Measurements from ENCODE around the gene RPS19BP1. TPM values are rescaled to one million over a fixed set of nuclear protein-coding genes. Genes with fewer than 3 reads are reported as not detected.

The RPS19BP1 gene
- total and polyA plus RNA-seq, 2 of the 8 experiments (the other 6 are each of a cell fraction or from before 2014, with no cell fraction given) = 77.9 to 97.9 TPM

GRCh38 chr22:39577900-39578299, 45.4 kb upstream of the RPS19BP1 start:
- Histone ChIP-seq H3K4me3 (ENCODE audit: extremely low read depth in 1 of 4, insufficient read depth in 2 of 4, low read depth in 3 of 4, low read length in 4 of 4) (no peak overlapping the region), H3K79me1 (ENCODE audit: low read depth, low read length) (no peaks in the 10 kb centered on the region), H3K79me2 (ENCODE audit: control insufficient read depth in 1 of 2, insufficient read depth in 2 of 2, low read length in 2 of 2) (no peaks in the 10 kb centered on the region), H2BK5ac (ENCODE audit: low read depth, low read length) (no peak overlapping the region), H3K9me3 (ENCODE audit: insufficient read depth in 2 of 2, low read depth in 1 of 2, low read length in 1 of 2) (no peaks in the 10 kb centered on the region), H2BK120ac (replicated peaks; ENCODE audit: low read depth, low read length) (no peak overlapping the region), H3K4ac (replicated peaks; ENCODE audit: insufficient read length, low read depth, low read length) (no peak overlapping the region), H3K23ac (ENCODE audit: insufficient read length) (no peak overlapping the region), H4K8ac (ENCODE audit: extremely low read depth, insufficient read depth, low read length) (no peak overlapping the region), H3K23me2 (ENCODE audit: low read depth, low read length) (peaks cover 5% of the 10 kb centered on the region; the same call in 1 of the 2 replicates), H2AK5ac (ENCODE audit: low read depth, low read length) (no peak overlapping the region), H3K36me3 (ENCODE audit: control insufficient read depth in 2 of 4, insufficient read depth in 4 of 4, low read length in 3 of 4) (no peaks in the 10 kb centered on the region), H2AFZ (ENCODE audit: low read length) (no peak overlapping the region), H3K4me2 (ENCODE audit: insufficient read depth in 1 of 2, low read depth in 2 of 2, low read length in 2 of 2) (no peak overlapping the region), H2BK20ac (ENCODE audit: low read length) (no peak overlapping the region), H3K56ac (replicated peaks; ENCODE audit: insufficient read length, low read depth, low read length) (no peak overlapping the region), H3K14ac (ENCODE audit: insufficient read length) (no peak overlapping the region), H3K9ac (replicated peaks in 1 of 4; ENCODE audit: extremely low read depth in 1 of 4, low read depth in 3 of 4, low read length in 3 of 4) (no peak overlapping the region), H2BK15ac (ENCODE audit: low read length) (no peak overlapping the region), H4K91ac (replicated peaks; ENCODE audit: insufficient read length, low read length) (no peak overlapping the region), H4K20me1 (replicated peaks in 1 of 2; ENCODE audit: control insufficient read depth in 1 of 2, insufficient read depth in 2 of 2, low read length in 2 of 2) (peaks cover 0 to under 1% of the 10 kb centered on the region in 2 experiments), H3K27me3 (replicated peaks in 1 of 4; ENCODE audit: control insufficient read depth in 3 of 4, extremely low read depth in 1 of 4, insufficient read depth in 3 of 4, low read length in 3 of 4) (peaks cover 0 to 2% (median 0%) of the 10 kb centered on the region in 4 experiments; a peak in 1 of 7 replicates), H4K5ac (ENCODE audit: insufficient read length, low read depth, low read length) (no peak overlapping the region), H2BK12ac (ENCODE audit: low read depth, low read length) (no peak overlapping the region), H3K18ac (ENCODE audit: extremely low read depth, low read length) (no peak overlapping the region), H3K27ac (ENCODE audit: low read depth, low read length) (no peak overlapping the region), H3K4me1 (replicated peaks in 1 of 4; ENCODE audit: control insufficient read depth in 3 of 4, insufficient read depth in 4 of 4, low read length in 3 of 4) (peaks cover 0 to 6% (median 2%) of the 10 kb centered on the region in 4 experiments; a peak in 2 of 7 replicates)
- FAIRE-seq (no peak), DNase-seq (ENCODE audit: low read depth in 1 of 2, low spot score in 2 of 2) (no peak)
- 90% methylated on average over 7 of the region's 7 CpGs; no CpG with 5 or more reads in 1 of the 2 experiments for WGBS, 2 experiments (ENCODE audit: extremely low coverage in 1 of 2, insufficient coverage in 1 of 2, insufficient read length in 1 of 2, insufficient replicate concordance in 2 of 2, low coverage in 1 of 2, low lambda C conversion rate in 2 of 2, missing lambda C conversion rate in 1 of 2)
- TF ChIP-seq GTF2F1 (IDR thresholded peaks at IDR 0.05; ENCODE audit: borderline replicate concordance, low read depth, low read length) (no peak), CBX5 (IDR thresholded peaks at IDR 0.05; ENCODE audit: low read depth, low read length) (no peak), ATF3 (IDR thresholded peaks at IDR 0.05; ENCODE audit: insufficient read depth, low read depth, low read length) (no peak), CHD2 (IDR thresholded peaks at IDR 0.05; ENCODE audit: low read length) (no peak), ATF2 (IDR thresholded peaks at IDR 0.05; ENCODE audit: low read length) (no peak), ZNF274 (IDR thresholded peaks at IDR 0.05; ENCODE audit: borderline replicate concordance, extremely low read depth, low read length) (no peak), TAF7 (optimal IDR thresholded peaks at IDR 0.05; ENCODE audit: borderline replicate concordance, low read depth, low read length) (no peak), MAX (IDR thresholded peaks at IDR 0.05) (no peak), TBP (IDR thresholded peaks at IDR 0.05; ENCODE audit: low read depth, low read length) (no peak), SRF (IDR thresholded peaks at IDR 0.05; ENCODE audit: low read depth, low read length) (no peak)
- CTCF ChIA-PET (ENCODE audit: partially characterized antibody) = interaction anchor here (0.8 to 9.0 kb wide), 3 partner anchors 17 to 46 kb away, joined by 3 to 47 read pairs (median 4); no protein-coding TSS in a partner anchor
- POLR2A ChIA-PET (ENCODE audit: partially characterized antibody) = no interaction called here
